Muscle of leg (tissue), 11 donors: ENCODE measurements around the gene ROPN1B. TPM values are rescaled to one million over a fixed set of nuclear protein-coding genes. Genes with fewer than 3 reads are reported as not detected.
"Not testable (repeated sequence)": the region's sequence is repeated elsewhere in the genome, so short reads cannot be mapped to it uniquely, and the experiment has no call there.

Experiments
- DNase-seq: peaks from one replicate; pipeline ENCODE4 v3.0.0; 2013
- H3K27ac ChIP-seq: one replicate; pipeline ENCODE4 v1.5.1; 2013; ENCODE audit warnings: mild to moderate bottlenecking, low read length, control low read depth
- H3K27me3 ChIP-seq: one replicate; pipeline ENCODE4 v1.6.1; 2013; ENCODE audit warnings: low read length; ENCODE audit not compliant: control insufficient read depth, insufficient read depth
- H3K36me3 ChIP-seq: one replicate; pipeline ENCODE4 v1.6.1; 2013; ENCODE audit warnings: low read length; ENCODE audit not compliant: control insufficient read depth, insufficient read depth
- H3K4me1 ChIP-seq: one replicate; pipeline ENCODE4 v1.6.1; 2013; ENCODE audit warnings: low read length; ENCODE audit not compliant: control insufficient read depth, insufficient read depth
- H3K4me3 ChIP-seq: one replicate; pipeline ENCODE4 v1.5.1; 2013; ENCODE audit warnings: low read length, control low read depth
- H3K9me3 ChIP-seq: replicated peaks from 2 replicates; pipeline ENCODE4 v1.6.1; 2013; ENCODE audit warnings: low read depth, low read length; ENCODE audit not compliant: control insufficient read depth
- whole genome bisulfite sequencing: methylation state at CpG from one replicate; pipeline ENCODE4 v1.1.5; 2013; ENCODE audit warnings: missing lambda C conversion rate; ENCODE audit not compliant: insufficient coverage; 5-methylcytosine and 5-hydroxymethylcytosine counted together
- polyA plus RNA-seq, 8 donors: library from polyadenylated mRNA; unstranded; fragments of 120-200 nt; gene quantifications; one replicate each; pipeline versions ENCODE4 v1.2.1 to v1.2.3, GENCODE V29; 2013; ENCODE audit warnings: inconsistent platforms in 1 of 8, low replicate concordance in 1 of 8; ENCODE audit not compliant: insufficient read length in 8 of 8, insufficient read depth in 1 of 8
- total RNA-seq: library from RNA; stranded (reverse); fragments of 120-200 nt; gene quantifications from one replicate; pipeline ENCODE4 v1.2.4, GENCODE V29; 2013

The ROPN1B gene
- total and polyA plus RNA-seq, 9 donors, result 0.19 to 0.55 (median 0.25) TPM; not detected in 4

- H3K9me3 ChIP-seq, H3K4me3 ChIP-seq, H3K36me3 ChIP-seq, H3K27ac ChIP-seq, H3K27me3 ChIP-seq, H3K4me1 ChIP-seq, DNase-seq: not testable (repeated sequence)
- WGBS, result 100% methylated on average over 1 of the region's 14 CpGs
These were observed 37.6 kb upstream of the ROPN1B start for GRCh38 chr3:125931355-125931880.

DNA sequence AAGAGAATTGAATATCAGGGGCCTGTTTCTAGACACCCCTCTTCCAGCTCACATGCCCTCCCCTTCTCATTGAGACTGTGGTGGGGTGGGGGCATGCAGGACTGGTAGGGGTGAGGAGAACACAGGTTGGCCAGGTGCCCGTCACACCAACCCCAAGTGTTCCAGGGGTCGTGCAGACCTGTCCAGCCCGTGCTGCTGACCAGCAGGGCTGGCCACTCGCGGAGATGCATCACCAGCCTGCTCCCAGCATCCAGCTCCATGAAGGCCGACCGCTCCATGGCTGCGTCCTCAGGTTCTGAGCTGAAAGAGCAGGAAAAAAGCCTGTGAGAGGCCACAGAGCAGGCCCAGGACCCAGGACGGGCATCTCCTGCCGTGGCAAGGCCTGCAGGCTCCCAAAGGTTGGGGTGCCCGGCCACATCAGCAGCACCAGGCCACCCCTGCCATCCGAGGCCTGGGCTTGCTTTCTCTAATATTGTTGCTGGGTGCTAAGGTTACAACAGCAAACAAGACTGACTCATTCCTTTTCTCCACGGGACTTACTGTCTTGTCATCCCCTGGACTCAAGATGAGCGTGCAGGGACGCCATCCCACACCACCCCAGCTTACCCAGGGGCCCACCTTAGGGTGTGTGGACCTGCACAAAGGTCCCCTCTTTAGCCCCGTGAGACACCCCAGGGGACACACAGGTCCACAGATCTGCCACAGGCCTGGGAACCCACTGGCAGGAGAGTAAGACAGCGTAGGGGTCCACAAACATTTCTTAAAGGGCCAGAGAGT lies 35.4 kb upstream of the ROPN1B start:
- not testable (repeated sequence) for H3K36me3 ChIP-seq, DNase-seq, H3K27me3 ChIP-seq, H3K9me3 ChIP-seq, H3K27ac ChIP-seq, H3K4me1 ChIP-seq, H3K4me3 ChIP-seq
- 82% methylated on average over 6 of the region's 17 CpGs for WGBS

- H3K4me3 ChIP-seq, H3K27ac ChIP-seq, H3K9me3 ChIP-seq, H3K27me3 ChIP-seq, H3K36me3 ChIP-seq, H3K4me1 ChIP-seq, DNase-seq: not testable (repeated sequence)
- 80% methylated on average over 1 of the region's 10 CpGs for WGBS
These were observed 33.6 kb upstream of the ROPN1B start for GRCh38 chr3:125935252-125935874.

GRCh38 chr3:125936210-125936815 lies 32.7 kb upstream of the ROPN1B start:
- not testable (repeated sequence) for H3K27me3 ChIP-seq, H3K9me3 ChIP-seq, H3K36me3 ChIP-seq, DNase-seq, H3K27ac ChIP-seq, H3K4me3 ChIP-seq, H3K4me1 ChIP-seq
- 72% methylated on average over 4 of the region's 13 CpGs for WGBS

- no CpG with 5 or more reads among the region's 13 CpGs for whole genome bisulfite sequencing
These were observed 32.1 kb upstream of the ROPN1B start for GRCh38 chr3:125936891-125937290.

GRCh38 chr3:125947806-125948205 lies 21.2 kb upstream of the ROPN1B start:
- H3K9me3 ChIP-seq, H3K27me3 ChIP-seq, H3K27ac ChIP-seq, H3K4me1 ChIP-seq, H3K4me3 ChIP-seq, H3K36me3 ChIP-seq, DNase-seq: not testable (repeated sequence)
- no CpG with 5 or more reads among the region's 2 CpGs for WGBS

More at GRCh38 chr3:125936891-125937290, 32.1 kb upstream of the ROPN1B start:
- not testable (repeated sequence) for H3K4me1 ChIP-seq, DNase-seq, H3K27me3 ChIP-seq, H3K9me3 ChIP-seq, H3K36me3 ChIP-seq, H3K27ac ChIP-seq, H3K4me3 ChIP-seq

- DNase-seq, H3K9me3 ChIP-seq, H3K4me1 ChIP-seq, H3K36me3 ChIP-seq, H3K27me3 ChIP-seq, H3K4me3 ChIP-seq, H3K27ac ChIP-seq: not testable (repeated sequence)
- 50% methylated on average over 1 of the region's 3 CpGs for WGBS
These were observed 20.1 kb upstream of the ROPN1B start for GRCh38 chr3:125948901-125949300.

DNA sequence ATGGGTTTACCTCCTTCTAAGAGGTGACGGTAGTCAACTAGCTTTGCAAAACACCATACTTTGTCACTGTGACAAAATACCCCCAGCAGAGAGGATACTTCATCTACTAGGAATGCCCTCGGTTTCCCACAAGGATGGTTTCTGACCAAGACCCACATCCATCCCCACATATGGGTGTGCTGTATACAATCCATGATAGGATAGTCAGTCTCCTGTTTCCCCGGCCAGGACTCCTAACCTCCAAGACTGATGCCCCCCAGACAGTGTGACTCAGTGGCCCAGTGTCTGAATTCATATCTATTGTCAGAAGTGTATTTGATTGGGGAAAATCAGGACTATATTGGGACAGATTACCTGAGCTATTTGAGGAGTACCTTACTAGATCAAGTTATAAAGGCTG lies 17.8 kb upstream of the ROPN1B start:
- not testable (repeated sequence) for H3K36me3 ChIP-seq, H3K27me3 ChIP-seq, H3K4me1 ChIP-seq, DNase-seq, H3K4me3 ChIP-seq, H3K9me3 ChIP-seq, H3K27ac ChIP-seq
- WGBS, result 60% methylated on average over 1 of the region's 3 CpGs

DNA sequence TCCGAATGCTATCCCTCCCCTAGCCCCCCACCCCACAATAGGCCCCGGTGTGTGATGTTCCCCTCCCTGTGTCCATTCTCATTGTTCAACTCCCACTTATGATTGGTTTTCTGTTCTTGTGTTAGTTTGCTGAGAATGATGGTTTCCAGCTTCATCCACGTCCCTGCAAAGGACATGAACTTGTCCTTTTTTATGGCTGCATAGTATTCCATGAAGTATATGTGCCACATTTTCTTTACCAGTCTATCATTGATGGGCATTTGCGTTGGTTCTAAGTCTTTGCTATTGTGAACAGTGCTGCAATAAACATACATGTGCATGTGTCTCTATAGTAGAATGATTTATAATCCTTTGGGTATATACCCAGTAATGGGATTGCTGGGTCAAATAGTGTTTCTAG lies 12.0 kb upstream of the ROPN1B start:
- H3K4me3 ChIP-seq, H3K9me3 ChIP-seq, H3K27me3 ChIP-seq, H3K27ac ChIP-seq, H3K36me3 ChIP-seq, DNase-seq, H3K4me1 ChIP-seq: not testable (repeated sequence)
- no CpG with 5 or more reads among the region's 4 CpGs for WGBS

- H3K9me3 ChIP-seq, result no peaks in the 10 kb centered on the region
- peaks cover 3% of the 10 kb centered on the region for H3K27me3 ChIP-seq
- H3K27ac ChIP-seq, result no peak overlapping the region
- no peak for DNase-seq
- 2% methylated on average over 59 of the region's 75 CpGs for WGBS
- H3K4me3 ChIP-seq, result no peak overlapping the region
- H3K36me3 ChIP-seq, result no peaks in the 10 kb centered on the region
- H3K4me1 ChIP-seq, result no peaks in the 10 kb centered on the region
These were observed 11.1 kb upstream of the ROPN1B start for GRCh38 chr3:125957674-125958510.
